HG03039 (cell line): ENCODE measurements around the gene TMEM242.
A peak's percentile ranks its signal among the peaks of the same experiment; 100 is the strongest.
"Not testable (repeated sequence)": the region's sequence is repeated elsewhere in the genome, so short reads cannot be mapped to it uniquely, and the experiment has no call there.

Experiments used
- ATAC-seq: cut with Tn5 transposase; IDR thresholded peaks from one replicate; pipeline ENCODE4 v1.9.1; 2021; ENCODE audit warnings: mild to moderate bottlenecking, moderate library complexity; ENCODE audit not compliant: unreplicated experiment

The TMEM242 gene

GRCh38 chr6:157323255-157323965, at the start of gene TMEM242:
TSS of gene TMEM242 (minus strand) at chr6:157323519. CDS start at chr6:157323499, 20 bp downstream.
- peak; percentile 91 for ATAC-seq

- no peak for ATAC-seq
Measured at GRCh38 chr6:157372501-157373280, 49.4 kb upstream of the TMEM242 start.

GRCh38 chr6:157370755-157371154, 47.4 kb upstream of the TMEM242 start:
- ATAC-seq = no peak

- no peak for ATAC-seq
Measured at GRCh38 chr6:157368359-157369049, 45.2 kb upstream of the TMEM242 start.

GRCh38 chr6:157366648-157367047, 43.3 kb upstream of the TMEM242 start:
- ATAC-seq = no peak

- no peak for ATAC-seq
Measured at GRCh38 chr6:157364705-157365104, 41.4 kb upstream of the TMEM242 start.

- no peak for ATAC-seq
Measured at GRCh38 chr6:157361886-157362285, 38.6 kb upstream of the TMEM242 start.

GRCh38 chr6:157358287-157358686, 35.0 kb upstream of the TMEM242 start:
- ATAC-seq = no peak

GRCh38 chr6:157346373-157346772, 23.1 kb upstream of the TMEM242 start:
- ATAC-seq = no peak

- ATAC-seq = no peak
Measured at GRCh38 chr6:157343732-157344131, 20.4 kb upstream of the TMEM242 start.

GRCh38 chr6:157339432-157339831, 16.1 kb upstream of the TMEM242 start:
- ATAC-seq = no peak

- no peak for ATAC-seq
Measured at GRCh38 chr6:157337751-157338150, 14.4 kb upstream of the TMEM242 start.

GRCh38 chr6:157337276-157337675, 14.0 kb upstream of the TMEM242 start:
- not testable (repeated sequence) for ATAC-seq

GRCh38 chr6:157335829-157336228, 12.5 kb upstream of the TMEM242 start:
- ATAC-seq = no peak

- ATAC-seq = no peak
Measured at GRCh38 chr6:157333956-157334355, 10.6 kb upstream of the TMEM242 start.

- ATAC-seq = no peak
Measured at GRCh38 chr6:157333537-157333936, 10.2 kb upstream of the TMEM242 start.

GRCh38 chr6:157332813-157333212, 9.5 kb upstream of the TMEM242 start:
- ATAC-seq = no peak

- no peak for ATAC-seq
Measured at GRCh38 chr6:157330831-157331230, 7.5 kb upstream of the TMEM242 start.

- no peak for ATAC-seq
Measured at GRCh38 chr6:157329829-157330228, 6.5 kb upstream of the TMEM242 start.

- no peak for ATAC-seq
Measured at GRCh38 chr6:157328108-157328692, 4.9 kb upstream of the TMEM242 start.

GRCh38 chr6:157326979-157327378, 3.7 kb upstream of the TMEM242 start:
- ATAC-seq = no peak
